ENCODE data around the gene NFKB2. TPM values are rescaled to one million over a fixed set of nuclear protein-coding genes. Genes with fewer than 3 reads are reported as not detected.

Gene NFKB2
- total RNA-seq, 1 donor from 2014 or later = 4.0 TPM

- H3K27me3 Mint-ChIP-seq (ENCODE audit: insufficient read depth, low read depth) = peaks cover 34% of the 10 kb centered on the region
- peak overlapping the region; percentile 41 for H3K4me3 Mint-ChIP-seq
- peaks cover 43% of the 10 kb centered on the region for H3F3A ChIP-seq (ENCODE audit: low read depth)
- H3K27me3 ChIP-seq = peaks cover 52% of the 10 kb centered on the region
- peaks cover 45% of the 10 kb centered on the region for H3K4me1 ChIP-seq
- H3K9me3 Mint-ChIP-seq = no peaks in the 10 kb centered on the region
- H2AFZ ChIP-seq (replicated peaks) = no peak overlapping the region
- H3K79me2 ChIP-seq (ENCODE audit: low read depth) = no peaks in the 10 kb centered on the region
- peak overlapping the region; percentile 55 for H3K4me2 ChIP-seq
- no peak overlapping the region for H3K27ac ChIP-seq
- no peaks in the 10 kb centered on the region for H3K36me3 Mint-ChIP-seq
- no peak overlapping the region for H3K9ac ChIP-seq
- H3K36me3 ChIP-seq = no peaks in the 10 kb centered on the region
- H4K20me1 ChIP-seq (ENCODE audit: low read depth) = peaks cover 18% of the 10 kb centered on the region
- peak overlapping the region; percentile 92 for H3K27ac Mint-ChIP-seq
- no peaks in the 10 kb centered on the region for H3K9me3 ChIP-seq (ENCODE audit: low read depth)
- no peak overlapping the region for H3K4me3 ChIP-seq
- peak; percentile 70 for DNase-seq (ENCODE audit: low spot score)
- no peak for TF ChIP-seq EZH2 (IDR thresholded peaks at IDR 0.05)
- no peak for TF ChIP-seq CTCF (IDR thresholded peaks at IDR 0.05)
- TF ChIP-seq EZH2phosphoT487 (IDR thresholded peaks at IDR 0.05) = no peak
- H3K4me1 Mint-ChIP-seq = peaks cover 82% of the 10 kb centered on the region
Observed at GRCh38 chr10:102413806-102414561, 18.5 kb downstream of the NFKB2 start.

- Histone ChIP-seq H3F3A (ENCODE audit: low read depth) (peaks cover 43% of the 10 kb centered on the region), H3K9me3 (ENCODE audit: low read depth) (no peaks in the 10 kb centered on the region), H3K79me2 (ENCODE audit: low read depth) (no peaks in the 10 kb centered on the region), H3K4me1 (peaks cover 43% of the 10 kb centered on the region), H4K20me1 (ENCODE audit: low read depth) (peaks cover 21% of the 10 kb centered on the region), H3K36me3 (no peaks in the 10 kb centered on the region), H3K27ac (no peak overlapping the region), H3K27me3 (peaks cover 45% of the 10 kb centered on the region), H2AFZ (replicated peaks) (no peak overlapping the region), H3K4me2 (peak overlapping the region; percentile 55), H3K9ac (no peak overlapping the region), H3K4me3 (no peak overlapping the region)
- no peak for TF ChIP-seq CTCF (IDR thresholded peaks at IDR 0.05)
- no peak for TF ChIP-seq EZH2phosphoT487 (IDR thresholded peaks at IDR 0.05)
- TF ChIP-seq EZH2 (IDR thresholded peaks at IDR 0.05) = no peak
- peaks cover 82% of the 10 kb centered on the region for H3K4me1 Mint-ChIP-seq
- H3K27ac Mint-ChIP-seq = peak overlapping the region; percentile 92
- peak overlapping the region; percentile 41 for H3K4me3 Mint-ChIP-seq
- no peaks in the 10 kb centered on the region for H3K36me3 Mint-ChIP-seq
- no peak for DNase-seq (ENCODE audit: low spot score)
- H3K27me3 Mint-ChIP-seq (ENCODE audit: insufficient read depth, low read depth) = peaks cover 34% of the 10 kb centered on the region
- H3K9me3 Mint-ChIP-seq = no peaks in the 10 kb centered on the region
Observed at GRCh38 chr10:102414749-102415148, 19.2 kb downstream of the NFKB2 start.

- no peak overlapping the region for H3K4me3 Mint-ChIP-seq
- no peak overlapping the region for H3K27ac Mint-ChIP-seq
- no peak for DNase-seq (ENCODE audit: low spot score)
- no peak overlapping the region for H2AFZ ChIP-seq (replicated peaks)
- H3F3A ChIP-seq (ENCODE audit: low read depth) = peaks cover 51% of the 10 kb centered on the region
- H3K4me3 ChIP-seq = no peak overlapping the region
- no peaks in the 10 kb centered on the region for H3K9me3 Mint-ChIP-seq
- no peak overlapping the region for H3K4me2 ChIP-seq
- H3K9ac ChIP-seq = no peak overlapping the region
- H3K4me1 Mint-ChIP-seq = peaks cover 72% of the 10 kb centered on the region
- peaks cover 36% of the 10 kb centered on the region for H3K4me1 ChIP-seq
- H3K36me3 ChIP-seq = no peaks in the 10 kb centered on the region
- peaks cover 29% of the 10 kb centered on the region for H3K27me3 ChIP-seq
- H3K79me2 ChIP-seq (ENCODE audit: low read depth) = no peaks in the 10 kb centered on the region
- peaks cover 21% of the 10 kb centered on the region for H4K20me1 ChIP-seq (ENCODE audit: low read depth)
- H3K27ac ChIP-seq = no peak overlapping the region
- H3K27me3 Mint-ChIP-seq (ENCODE audit: insufficient read depth, low read depth) = peaks cover 25% of the 10 kb centered on the region
- H3K9me3 ChIP-seq (ENCODE audit: low read depth) = no peaks in the 10 kb centered on the region
- no peaks in the 10 kb centered on the region for H3K36me3 Mint-ChIP-seq
- no peak for TF ChIP-seq EZH2phosphoT487 (IDR thresholded peaks at IDR 0.05)
- no peak for TF ChIP-seq EZH2 (IDR thresholded peaks at IDR 0.05)
- TF ChIP-seq CTCF (IDR thresholded peaks at IDR 0.05) = no peak
Observed at GRCh38 chr10:102416283-102416682, 20.8 kb downstream of the NFKB2 start.
